Non-pigmented ciliary epithelial cell (primary cell): ENCODE data around the gene DNTT.

Experiments
- DNase-seq: peaks from one replicate; pipeline ENCODE4 v3.0.0-alpha.2; 2010; ENCODE audit warnings: low read depth

Gene DNTT

GRCh38 chr10:96310321-96310669 lies 6.1 kb downstream of the DNTT start:
- DNase-seq, result no peak

GRCh38 chr10:96311180-96311715 lies 7.0 kb downstream of the DNTT start:
- no peak for DNase-seq

DNA sequence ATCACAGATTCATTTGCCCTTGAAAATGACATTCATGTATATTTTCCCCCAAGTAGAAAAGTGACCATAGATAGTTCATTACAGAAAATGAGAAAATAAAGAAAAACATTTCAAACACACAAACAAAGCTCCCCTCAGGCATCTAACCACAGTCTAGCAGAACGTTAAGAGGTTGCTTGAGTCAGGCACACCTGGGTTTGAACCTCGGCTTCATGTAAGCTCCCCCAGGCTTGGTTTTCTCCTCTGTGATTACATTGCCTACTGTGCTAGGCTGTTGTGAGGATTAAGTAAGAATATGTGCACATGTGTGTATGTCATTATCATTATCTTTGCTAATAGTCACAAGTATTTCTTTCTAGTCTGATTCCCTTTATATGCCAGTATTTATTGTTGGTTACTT lies 9.1 kb downstream of the DNTT start:
- no peak for DNase-seq

DNA sequence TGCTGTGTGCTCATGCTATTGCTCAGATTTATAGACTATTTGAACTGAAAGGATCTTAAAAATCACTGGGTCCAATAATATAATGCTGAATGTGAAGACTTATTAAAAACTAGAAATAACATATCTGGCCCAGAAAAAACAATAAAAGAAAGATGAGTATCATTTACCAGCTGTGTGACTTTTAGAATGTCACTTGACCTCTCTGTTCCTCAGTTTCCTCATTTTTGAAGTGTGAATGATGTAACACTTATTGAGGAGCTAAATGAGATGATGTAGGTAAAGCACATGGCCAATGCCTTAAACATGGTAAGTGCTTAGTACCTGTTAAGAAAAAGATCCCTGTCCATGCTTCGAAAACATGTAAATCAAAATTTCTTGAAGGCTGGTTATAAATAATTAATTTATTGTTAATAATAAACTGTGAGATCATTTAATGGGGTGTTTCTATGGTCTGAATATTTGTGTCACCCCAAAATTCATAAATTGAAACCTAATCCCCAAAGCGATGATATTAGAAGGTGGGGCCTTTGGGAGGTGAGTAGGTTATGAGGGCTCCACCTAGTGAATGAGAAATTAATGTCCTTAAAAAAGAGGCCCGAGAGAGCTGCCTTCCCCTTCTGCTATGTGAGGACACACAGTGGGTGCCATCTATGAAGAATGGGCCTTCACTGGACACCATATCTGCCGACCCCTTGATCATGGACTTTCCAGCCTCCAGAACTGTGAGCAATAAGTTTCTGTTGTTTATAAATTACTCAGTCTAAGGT lies 13.0 kb downstream of the DNTT start:
- no peak for DNase-seq

DNA sequence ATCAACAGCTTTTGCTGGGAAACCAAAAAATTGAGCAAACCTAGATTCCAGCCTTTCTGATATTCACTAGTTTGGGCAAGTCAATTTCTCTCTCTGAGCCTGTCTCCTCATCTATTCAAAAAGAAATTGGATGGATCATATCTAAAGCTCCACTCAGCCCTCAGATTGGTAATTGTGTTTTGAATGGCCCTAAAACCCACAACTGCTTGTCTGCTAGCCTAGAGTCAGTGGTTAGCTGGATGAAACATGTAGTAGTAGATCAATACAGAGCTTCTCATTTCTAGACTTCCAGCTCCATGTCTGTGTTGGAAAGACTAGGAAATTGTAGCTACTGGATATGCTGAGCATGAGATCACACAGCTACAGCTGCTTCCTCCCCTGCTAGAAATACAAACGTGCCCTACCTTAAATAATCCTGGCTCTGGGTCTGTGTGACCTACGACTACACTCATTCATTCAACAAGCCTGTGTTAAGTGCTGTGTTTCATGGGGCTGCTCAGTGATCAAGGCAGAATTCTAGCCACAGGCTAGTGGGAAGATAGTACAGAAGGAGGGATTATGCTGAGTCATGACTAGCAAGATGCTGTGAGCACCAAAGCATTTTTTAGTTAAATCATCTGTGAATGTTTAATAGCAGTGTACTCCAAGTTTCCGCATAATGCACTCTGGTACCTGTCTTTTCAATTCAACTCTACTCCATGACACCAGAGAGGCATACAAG lies 15.7 kb downstream of the DNTT start:
- DNase-seq, result no peak

DNA sequence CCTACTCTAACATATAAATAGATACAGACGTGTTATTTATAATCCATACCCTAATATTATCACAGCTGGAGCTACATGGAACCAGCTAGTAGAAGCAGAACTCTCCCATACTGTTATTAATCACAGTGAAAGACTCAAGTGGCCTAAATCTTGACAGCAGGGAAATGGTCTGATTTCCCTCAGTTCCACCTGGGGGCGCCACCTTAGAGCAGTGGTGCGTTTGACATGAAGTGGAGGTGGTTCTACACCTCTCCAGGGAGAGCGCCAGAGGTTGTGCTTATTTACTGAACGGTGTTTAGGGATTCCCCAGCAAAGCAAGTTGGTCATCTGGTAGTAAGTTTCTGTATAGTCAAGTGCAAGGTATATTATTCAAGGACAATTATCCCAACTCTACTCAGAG lies 17.6 kb downstream of the DNTT start:
- no peak for DNase-seq

GRCh38 chr10:96322275-96322674 lies 18.0 kb downstream of the DNTT start:
- no peak for DNase-seq

DNA sequence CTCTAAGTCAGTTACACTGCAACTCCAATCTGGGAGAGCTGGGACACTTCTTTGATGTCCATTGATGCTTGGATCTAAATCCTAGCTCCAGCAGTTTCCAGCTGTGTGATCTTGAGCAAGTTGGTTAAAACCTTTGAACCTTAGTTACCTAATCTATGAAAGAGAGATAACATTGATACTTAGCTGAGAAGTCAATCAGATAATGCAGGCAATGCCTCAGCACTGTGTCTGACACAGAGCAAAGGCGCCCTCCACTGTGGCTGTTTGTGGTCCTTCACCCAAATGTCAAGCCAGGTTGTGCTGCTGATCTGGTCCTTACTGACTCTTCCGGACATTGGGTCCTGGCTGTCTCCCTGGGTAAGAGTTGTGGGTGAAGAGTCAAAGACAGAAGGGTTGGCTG lies 20.2 kb downstream of the DNTT start:
- DNase-seq, result no peak

DNA sequence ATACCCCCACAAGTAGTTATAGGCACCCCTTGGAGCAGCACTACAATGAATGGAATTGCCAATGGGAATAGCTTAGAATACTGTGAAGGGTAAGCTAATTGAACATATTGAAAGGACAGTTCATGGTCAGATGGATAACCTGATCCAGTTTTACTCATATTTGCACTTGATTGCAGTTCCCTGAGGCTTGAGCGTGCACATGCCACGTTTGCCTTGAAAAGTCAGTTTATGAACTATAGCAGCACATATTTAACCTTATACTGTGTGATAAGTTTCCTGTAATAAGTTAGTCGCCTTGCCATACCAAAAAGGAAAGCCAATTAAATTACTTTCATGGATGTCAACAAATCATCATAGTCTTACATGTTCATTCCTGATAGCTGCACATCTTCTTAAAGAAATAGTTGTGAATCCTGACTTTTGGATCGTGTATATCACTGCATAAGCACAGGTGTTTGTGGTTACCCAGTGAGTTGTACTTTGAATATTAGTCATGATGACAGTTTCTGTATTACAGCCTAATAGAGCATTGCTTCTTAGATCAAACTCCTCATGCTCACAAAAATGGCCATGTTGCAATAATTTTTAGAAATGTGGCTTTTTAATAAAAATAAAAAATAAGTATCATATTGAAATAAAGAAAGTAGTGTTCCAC lies 21.6 kb downstream of the DNTT start:
- no peak for DNase-seq

DNA sequence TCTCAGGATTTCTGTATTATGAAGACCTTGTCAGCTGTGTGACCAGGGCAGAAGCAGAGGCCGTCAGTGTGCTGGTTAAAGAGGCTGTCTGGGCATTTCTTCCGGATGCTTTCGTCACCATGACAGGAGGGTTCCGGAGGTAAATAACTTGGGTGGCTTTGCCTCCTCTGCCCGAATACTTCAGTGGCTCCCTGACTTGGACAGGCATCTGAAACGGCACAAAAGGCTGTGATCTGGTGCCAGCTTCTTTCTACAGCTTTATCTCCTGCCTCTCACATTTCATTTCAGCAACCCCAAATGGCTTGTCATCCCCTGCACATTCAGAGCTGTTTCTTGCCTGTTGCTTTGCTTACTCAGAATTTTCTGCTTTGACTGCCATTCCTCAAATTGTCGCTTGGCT lies 23.2 kb downstream of the DNTT start:
- no peak for DNase-seq

DNA sequence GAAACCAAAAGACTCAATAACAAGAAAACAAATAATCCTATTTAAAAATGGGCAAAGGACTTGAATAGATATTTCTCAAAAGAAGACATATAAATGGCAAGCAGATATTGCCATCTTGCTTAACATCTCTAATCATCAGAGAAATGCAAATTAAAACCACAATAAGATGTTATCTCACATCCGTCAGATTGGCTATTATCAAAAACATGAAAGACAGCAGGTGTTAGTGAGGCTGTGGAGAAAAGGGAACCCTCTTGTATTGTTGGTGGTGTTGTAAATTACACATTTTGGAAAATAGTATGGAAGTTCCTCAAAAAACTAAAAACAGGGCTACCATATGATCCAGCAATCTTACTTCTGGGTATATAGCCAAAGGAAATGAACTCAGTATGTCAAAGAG lies 28.9 kb downstream of the DNTT start:
- DNase-seq, result no peak

DNA sequence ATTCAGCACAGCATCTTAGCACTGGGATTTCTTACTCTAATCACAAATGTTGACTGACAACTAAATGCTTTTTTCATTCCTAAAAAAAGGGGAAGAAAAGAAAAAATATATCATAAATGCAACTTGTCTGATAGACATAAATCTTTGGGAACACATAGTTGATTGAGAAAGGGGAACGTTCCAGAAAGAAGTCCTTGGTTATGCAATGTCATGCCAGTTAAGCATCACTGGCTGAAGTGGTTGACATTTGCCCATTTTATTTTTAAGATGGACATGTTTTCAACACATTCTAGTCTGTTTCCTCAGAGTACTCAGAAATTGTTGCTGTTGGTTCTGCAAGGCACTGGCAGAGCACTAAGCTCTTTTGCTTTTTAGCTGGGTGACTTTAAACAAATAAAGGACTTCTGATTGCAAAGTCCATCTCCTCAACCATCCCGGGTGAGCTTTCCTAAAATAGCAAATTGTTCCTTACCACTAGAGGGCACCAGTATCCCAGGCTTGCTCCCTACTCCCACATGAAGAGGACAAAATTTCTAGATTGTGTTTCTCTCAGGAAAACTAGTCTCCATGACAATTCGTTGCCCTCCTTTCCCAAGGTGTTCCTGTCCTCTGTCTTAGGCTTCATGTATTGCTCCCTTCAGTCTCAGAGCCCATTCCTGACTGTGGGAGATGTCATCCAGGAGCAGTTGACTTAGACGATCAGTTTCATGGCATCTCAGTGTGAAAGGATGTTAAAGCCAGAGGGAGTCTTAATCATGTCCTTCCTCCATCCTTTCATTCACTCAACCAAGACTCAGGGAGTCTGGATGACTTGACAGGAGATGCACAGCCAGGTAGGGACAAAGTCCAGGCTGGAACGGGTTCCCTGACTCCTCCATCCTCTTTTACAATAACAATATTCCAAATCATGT lies 30.6 kb downstream of the DNTT start:
- DNase-seq, result no peak

GRCh38 chr10:96337106-96337505 lies 32.9 kb downstream of the DNTT start:
- DNase-seq, result no peak

- no peak for DNase-seq
Observed at GRCh38 chr10:96338279-96338925, 34.2 kb downstream of the DNTT start.

DNA sequence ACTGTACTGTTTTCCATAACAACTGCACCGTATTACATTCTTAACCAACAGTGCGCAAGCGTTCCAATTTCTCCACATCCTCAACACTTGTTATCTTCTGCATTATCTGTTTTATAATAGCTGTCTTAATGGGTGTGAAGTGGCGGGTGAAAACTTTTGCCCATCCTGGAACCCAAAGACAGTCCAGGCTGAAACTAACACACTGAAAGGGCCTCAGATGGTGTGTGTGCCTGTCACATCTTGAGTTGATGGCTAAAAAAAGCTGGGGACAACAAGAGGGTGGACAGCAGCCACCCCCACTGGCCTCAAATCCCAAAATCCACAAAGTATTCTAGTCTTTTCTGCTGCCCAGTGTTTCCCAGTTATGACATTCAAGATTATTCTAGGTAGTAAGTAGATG lies 35.1 kb downstream of the DNTT start:
- DNase-seq, result no peak

GRCh38 chr10:96339956-96340904 lies 36.0 kb downstream of the DNTT start:
- peak; percentile 48 for DNase-seq

DNA sequence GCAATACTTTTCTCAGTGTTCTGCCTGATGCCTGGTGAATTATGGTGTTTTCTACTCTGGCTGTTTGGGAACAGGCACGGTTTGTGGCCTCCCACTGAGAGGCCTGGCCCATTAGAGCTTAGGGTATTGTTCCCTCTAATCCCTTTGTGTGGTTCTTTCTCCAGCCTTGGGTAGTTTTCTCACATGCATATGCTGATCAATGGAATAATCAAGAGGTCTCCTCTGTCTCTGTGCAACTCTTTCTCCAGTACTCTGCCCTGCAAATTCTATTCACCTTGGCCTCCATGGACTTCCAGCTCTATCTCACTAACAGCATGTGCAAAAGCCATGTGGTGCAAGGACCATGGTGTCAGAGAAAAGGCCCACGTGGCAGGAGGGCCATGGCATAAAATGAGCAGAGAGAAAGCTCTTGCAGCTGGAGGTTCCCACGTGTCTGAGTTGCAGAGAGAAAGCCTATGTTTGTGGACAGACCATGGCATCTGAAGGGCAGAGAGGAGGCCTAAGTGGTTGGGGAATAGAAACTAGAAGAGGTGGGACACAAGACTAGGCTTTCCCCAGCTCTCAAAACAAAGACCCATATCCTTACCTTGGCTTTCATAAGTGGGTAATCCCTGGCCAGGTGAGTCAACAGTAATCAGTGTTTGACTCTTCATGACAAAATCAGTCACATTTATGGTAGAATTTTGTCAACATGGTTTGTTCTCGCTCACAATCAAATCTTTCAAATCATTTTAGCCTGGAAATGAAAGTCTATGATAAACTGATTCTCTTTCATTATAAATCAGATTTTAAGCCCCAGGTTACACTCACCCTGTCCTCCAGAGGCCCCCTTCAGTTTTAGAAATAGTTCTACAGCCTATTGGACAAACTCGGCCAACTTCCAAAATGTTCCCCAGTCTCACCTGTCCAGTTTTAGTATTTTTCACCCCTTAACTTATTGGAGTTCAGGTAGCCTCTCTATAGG lies 37.3 kb downstream of the DNTT start:
- no peak for DNase-seq

- no peak for DNase-seq
Observed at GRCh38 chr10:96342402-96342801, 38.2 kb downstream of the DNTT start.

- no peak for DNase-seq
Observed at GRCh38 chr10:96344178-96344577, 39.9 kb downstream of the DNTT start.
